Vagina (tissue), 2 donors: Measurements from ENCODE around the gene PDHX. TPM values are rescaled to one million over a fixed set of nuclear protein-coding genes. Genes with fewer than 3 reads are reported as not detected.
"Not testable (repeated sequence)": the region's sequence is repeated elsewhere in the genome, so short reads cannot be mapped to it uniquely, and the experiment has no call there.

ENCODE experiments used
- DNase-seq, 2 donors: peaks; one replicate each; pipeline ENCODE4 v3.0.0-alpha.2; 2017; ENCODE audit errors: extremely low spot score in 2 of 2
- H3K27ac ChIP-seq: fragments of 200-600 bp; sonication (generic); one replicate; pipeline ENCODE4 v1.5.1; 2019
- H3K27me3 ChIP-seq: fragments of 200-600 bp; sonication (generic); one replicate; pipeline ENCODE4 v1.5.1; 2019
- H3K36me3 ChIP-seq, 2 donors: fragments of 200-600 bp; sonication (generic); one replicate each; pipeline ENCODE4 v1.5.1; 2017 to 2019
- H3K4me1 ChIP-seq: fragments of 200-600 bp; sonication (generic); one replicate; pipeline ENCODE4 v1.5.1; 2019
- H3K4me3 ChIP-seq, 2 donors: fragments of 200-600 bp; sonication (generic); 1 replicate in 1 of 2; 2 replicates in 1 of 2; pipeline ENCODE4 v1.5.1; 2016 to 2019
- H3K9me3 ChIP-seq: fragments of 200-600 bp; sonication (generic); one replicate; pipeline ENCODE4 v1.5.1; 2019
- POLR2A ChIP-seq, 2 donors: fragments of 450-650 bp; IDR thresholded peaks; one replicate each; pipeline ENCODE4 v1.6.1; 2017; ENCODE audit warnings: antibody characterized with exemption in 2 of 2, mild to moderate bottlenecking in 2 of 2, moderate library complexity in 2 of 2
- POLR2AphosphoS5 ChIP-seq, 2 donors: sonication (generic); formaldehyde crosslinking; IDR thresholded peaks; one replicate each; pipeline ENCODE4 v1.9.0; 2017; ENCODE audit warnings: antibody characterized with exemption in 2 of 2, mild to moderate bottlenecking in 2 of 2, low read depth in 1 of 2; ENCODE audit not compliant: insufficient read depth in 1 of 2
- intact Hi-C: fragments of 100-400 bp; cut with DNase I; formaldehyde crosslinking; loops from one replicate; pipeline ENCODE4 v1.15.1; 2023
- total RNA-seq: library from RNA; depleted of rRNA; stranded (reverse); fragments of >200 nt; gene quantifications from one replicate; pipeline ENCODE4 v1.2.3, GENCODE V29; 2016
- TF ChIP-seq, protein P1 (sequence below), 3 experiments: fragments of 450-650 bp in 2 of 3; fragments of 200-600 bp in 1 of 3; sonication (generic) in 1 of 3; IDR thresholded peaks; one replicate each; pipeline ENCODE4 v1.5.1; 2017 to 2019; ENCODE audit warnings: antibody characterized with exemption in 3 of 3, mild to moderate bottlenecking in 2 of 3, moderate library complexity in 2 of 3

PDHX gene
- total RNA-seq, 1 donor from 2014 or later: 15.0 TPM

DNA sequence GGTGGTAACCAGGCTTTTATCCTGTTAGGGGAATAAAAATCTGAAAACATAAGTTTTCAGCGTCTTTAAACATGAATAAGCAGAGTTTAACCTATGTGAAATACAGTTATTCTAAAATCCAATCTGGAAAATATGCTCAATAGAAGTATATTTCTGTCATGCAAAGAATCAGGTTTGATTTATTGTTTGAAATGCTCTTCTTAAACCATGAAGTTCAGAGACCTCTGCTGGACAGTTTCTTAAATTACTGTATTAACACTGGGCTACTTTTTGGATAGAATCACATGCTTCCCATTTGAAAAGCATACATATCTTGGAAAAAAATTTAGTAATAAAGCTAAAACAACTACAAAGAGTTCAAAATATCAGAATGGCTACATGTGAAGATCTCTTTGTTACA is 25.6 kb upstream of the PDHX start:
- intact Hi-C loops: loop anchor here (10.0 kb wide), 1 partner anchor 306 kb away; no protein-coding TSS in a partner anchor
- no peaks in the 10 kb centered on the region for H3K9me3 ChIP-seq
- H3K27ac ChIP-seq: no peak overlapping the region
- TF ChIP-seq, protein P1, sequence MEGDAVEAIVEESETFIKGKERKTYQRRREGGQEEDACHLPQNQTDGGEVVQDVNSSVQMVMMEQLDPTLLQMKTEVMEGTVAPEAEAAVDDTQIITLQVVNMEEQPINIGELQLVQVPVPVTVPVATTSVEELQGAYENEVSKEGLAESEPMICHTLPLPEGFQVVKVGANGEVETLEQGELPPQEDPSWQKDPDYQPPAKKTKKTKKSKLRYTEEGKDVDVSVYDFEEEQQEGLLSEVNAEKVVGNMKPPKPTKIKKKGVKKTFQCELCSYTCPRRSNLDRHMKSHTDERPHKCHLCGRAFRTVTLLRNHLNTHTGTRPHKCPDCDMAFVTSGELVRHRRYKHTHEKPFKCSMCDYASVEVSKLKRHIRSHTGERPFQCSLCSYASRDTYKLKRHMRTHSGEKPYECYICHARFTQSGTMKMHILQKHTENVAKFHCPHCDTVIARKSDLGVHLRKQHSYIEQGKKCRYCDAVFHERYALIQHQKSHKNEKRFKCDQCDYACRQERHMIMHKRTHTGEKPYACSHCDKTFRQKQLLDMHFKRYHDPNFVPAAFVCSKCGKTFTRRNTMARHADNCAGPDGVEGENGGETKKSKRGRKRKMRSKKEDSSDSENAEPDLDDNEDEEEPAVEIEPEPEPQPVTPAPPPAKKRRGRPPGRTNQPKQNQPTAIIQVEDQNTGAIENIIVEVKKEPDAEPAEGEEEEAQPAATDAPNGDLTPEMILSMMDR (IDR thresholded peaks at IDR 0.05): peak; percentile 4 to 39 (median 20)
- no peak for TF ChIP-seq POLR2AphosphoS5 (IDR thresholded peaks at IDR 0.05; ENCODE audit: insufficient read depth in 1 of 2, low read depth in 1 of 2)
- H3K36me3 ChIP-seq: peaks cover 0 to 6% of the 10 kb centered on the region in 2 donors
- H3K4me3 ChIP-seq: no peak overlapping the region
- H3K4me1 ChIP-seq: no peaks in the 10 kb centered on the region
- no peaks in the 10 kb centered on the region for H3K27me3 ChIP-seq
- DNase-seq: no peak

DNA sequence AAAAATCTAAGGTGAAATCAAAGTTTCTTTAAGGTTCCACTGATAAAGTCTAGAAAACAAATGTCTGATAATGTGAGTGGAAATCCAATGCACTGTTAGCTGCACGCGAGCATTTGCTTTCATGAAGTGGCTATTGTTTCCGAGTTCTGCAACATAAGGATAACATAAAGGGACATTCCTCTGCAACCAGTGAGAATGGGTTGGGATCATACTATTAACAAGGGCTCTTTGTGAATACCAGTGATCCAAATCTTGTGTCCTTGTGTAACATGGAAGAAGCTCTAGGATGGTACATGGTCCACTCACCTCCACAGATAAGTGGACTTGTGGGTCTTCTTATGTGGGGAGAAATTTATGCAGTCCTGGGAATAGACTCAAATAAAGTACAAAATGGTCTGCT is 24.8 kb upstream of the PDHX start:
- H3K4me1 ChIP-seq: no peaks in the 10 kb centered on the region
- H3K27ac ChIP-seq: no peak overlapping the region
- H3K4me3 ChIP-seq: no peak overlapping the region
- H3K36me3 ChIP-seq: peaks cover 0 to 6% of the 10 kb centered on the region in 2 donors
- H3K27me3 ChIP-seq: no peaks in the 10 kb centered on the region
- no peaks in the 10 kb centered on the region for H3K9me3 ChIP-seq
- intact Hi-C loops: loop anchor here (10.0 kb wide), 1 partner anchor 307 kb away; no protein-coding TSS in a partner anchor
- TF ChIP-seq POLR2A (IDR thresholded peaks at IDR 0.05): no peak
- no peak for TF ChIP-seq POLR2AphosphoS5 (IDR thresholded peaks at IDR 0.05; ENCODE audit: insufficient read depth in 1 of 2, low read depth in 1 of 2)
- TF ChIP-seq, protein P1 (IDR thresholded peaks at IDR 0.05): no peak
- DNase-seq: no peak

DNA sequence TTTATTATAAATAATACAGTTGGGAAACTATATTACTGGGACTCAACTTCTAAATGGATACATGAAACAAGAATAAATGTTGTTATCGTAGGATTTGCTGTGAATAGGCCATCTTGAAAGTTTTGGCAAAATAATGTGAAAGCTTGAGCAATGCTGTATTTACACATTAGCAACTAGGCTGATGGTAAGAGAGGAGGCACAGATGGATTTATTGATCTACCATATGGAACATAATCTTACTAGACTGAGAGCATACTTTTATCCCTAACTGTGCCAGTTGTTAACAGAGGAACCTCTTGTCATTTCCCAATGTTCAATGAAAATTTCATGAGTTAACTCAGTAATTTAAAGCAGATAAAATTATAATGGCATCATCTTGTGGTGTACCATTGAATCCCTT is 23.0 kb upstream of the PDHX start:
- Histone ChIP-seq H3K36me3 (peaks cover 0 to 3% of the 10 kb centered on the region in 2 donors), H3K27ac (no peak overlapping the region), H3K9me3 (no peaks in the 10 kb centered on the region), H3K4me1 (no peaks in the 10 kb centered on the region), H3K4me3 (no peak overlapping the region), H3K27me3 (no peaks in the 10 kb centered on the region)
- DNase-seq: no peak
- TF ChIP-seq, protein P1 (IDR thresholded peaks at IDR 0.05): no peak
- no peak for TF ChIP-seq POLR2A (IDR thresholded peaks at IDR 0.05)
- TF ChIP-seq POLR2AphosphoS5 (IDR thresholded peaks at IDR 0.05; ENCODE audit: insufficient read depth in 1 of 2, low read depth in 1 of 2): no peak
- intact Hi-C loops: loop anchor here (10.0 kb wide), 1 partner anchor 309 kb away; no protein-coding TSS in a partner anchor

DNA sequence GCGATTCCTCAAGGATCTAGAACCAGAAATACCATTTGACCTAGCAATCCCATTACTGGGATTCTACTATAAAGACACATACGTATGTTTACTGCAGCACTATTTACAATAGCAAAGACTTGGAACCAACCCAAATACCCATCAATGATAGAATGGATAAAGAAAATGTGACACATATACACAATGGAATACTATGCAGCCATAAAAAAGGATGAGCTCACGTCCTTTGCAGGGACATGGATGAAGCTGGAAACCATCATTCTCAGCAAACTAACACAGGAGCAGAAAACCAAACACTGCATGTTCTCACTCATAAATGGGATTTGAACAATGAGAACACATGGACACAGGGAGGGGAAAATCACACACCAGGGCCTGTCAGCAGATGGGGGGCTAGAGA is 20.2 kb upstream of the PDHX start:
- not testable (repeated sequence) for H3K4me1 ChIP-seq, H3K36me3 ChIP-seq, H3K27me3 ChIP-seq, H3K27ac ChIP-seq, H3K4me3 ChIP-seq, DNase-seq
- H3K9me3 ChIP-seq: peaks cover 14% of the 10 kb centered on the region
- intact Hi-C loops: loop anchor here (10.0 kb wide), 1 partner anchor 311 kb away; no protein-coding TSS in a partner anchor

DNA sequence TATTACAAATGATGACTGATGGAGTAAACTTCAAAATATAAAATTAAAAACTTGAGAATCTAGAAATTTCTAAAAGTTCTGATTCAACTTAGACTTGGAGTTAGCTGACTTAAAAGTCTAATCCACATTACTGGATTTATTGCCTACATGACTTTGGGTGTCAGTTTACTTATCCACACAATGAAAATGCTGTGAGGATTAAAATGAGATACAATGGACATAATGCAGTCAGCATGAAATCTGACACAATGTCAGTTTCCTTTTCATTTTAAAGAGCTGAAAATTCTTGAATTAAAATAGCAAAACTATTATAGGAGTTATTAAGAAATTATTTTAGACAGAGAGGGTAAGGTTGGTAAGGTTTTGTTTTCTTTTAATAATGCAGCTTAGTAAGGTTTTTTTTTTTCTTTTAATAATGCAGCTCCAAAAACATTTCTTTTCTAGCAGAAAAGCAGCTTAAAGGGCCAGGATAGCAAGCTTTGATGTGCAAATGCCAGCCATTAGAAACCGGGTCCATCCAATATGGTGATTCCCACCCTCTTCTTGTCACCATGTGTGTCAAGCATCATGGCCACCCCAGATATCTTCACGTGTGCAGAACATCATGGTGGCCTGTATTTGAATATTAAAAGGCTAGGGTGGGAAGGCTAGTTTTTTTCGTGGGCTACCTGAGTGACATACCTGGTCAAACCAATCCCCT is 19.1 kb upstream of the PDHX start:
- TF ChIP-seq, protein P1 (IDR thresholded peaks at IDR 0.05): no peak
- TF ChIP-seq POLR2AphosphoS5 (IDR thresholded peaks at IDR 0.05; ENCODE audit: insufficient read depth in 1 of 2, low read depth in 1 of 2) (no peak), POLR2A (IDR thresholded peaks at IDR 0.05) (no peak)
- no peaks in the 10 kb centered on the region for H3K4me1 ChIP-seq
- H3K36me3 ChIP-seq: no peaks in the 10 kb centered on the region
- H3K9me3 ChIP-seq: peaks cover 14% of the 10 kb centered on the region
- DNase-seq: no peak
- H3K27me3 ChIP-seq: no peaks in the 10 kb centered on the region
- H3K4me3 ChIP-seq: no peak overlapping the region
- intact Hi-C loops: loop anchor here (10.0 kb wide), 1 partner anchor 313 kb away; no protein-coding TSS in a partner anchor
- H3K27ac ChIP-seq: no peak overlapping the region
